Lower leg skin (tissue), 4 donors: ENCODE results near the gene POT1. TPM values are rescaled to one million over a fixed set of nuclear protein-coding genes. Genes with fewer than 3 reads are reported as not detected.

Experiments used
- DNase-seq, 2 donors: peaks; one replicate each; pipeline ENCODE4 v3.0.0-alpha.2; 2019; ENCODE audit warnings: low spot score in 2 of 2
- H3K4me3 ChIP-seq: fragments of 200-600 bp; sonication (generic); 2 replicates; pipeline ENCODE4 v1.5.1; 2017; ENCODE audit warnings: mild to moderate bottlenecking, low read depth; ENCODE audit not compliant: poor library complexity, severe bottlenecking
- CTCF ChIP-seq, 3 donors: fragments of 450-650 bp; IDR thresholded peaks; one replicate each; pipeline ENCODE4 v1.5.1; 2016; ENCODE audit warnings: antibody characterized with exemption in 3 of 3, mild to moderate bottlenecking in 3 of 3, moderate library complexity in 2 of 3
- POLR2A ChIP-seq, 2 donors: fragments of 450-650 bp; IDR thresholded peaks; one replicate each; pipeline ENCODE4 v1.6.1; 2016 to 2017; ENCODE audit warnings: antibody characterized with exemption in 2 of 2, mild to moderate bottlenecking in 1 of 2, moderate library complexity in 1 of 2
- WGBS, 2 donors: methylation state at CpG; one replicate each; pipeline ENCODE4 v1.1.5; 2018; 5-methylcytosine and 5-hydroxymethylcytosine counted together
- intact Hi-C: fragments of 100-400 bp; cut with DNase I; formaldehyde crosslinking; loops from one replicate; pipeline ENCODE4 v1.15.0; 2023; ENCODE audit warnings: low total_unique reads
- total RNA-seq, 4 donors: library from RNA; depleted of rRNA; stranded (reverse); fragments of >200 nt; gene quantifications; one replicate each; pipeline ENCODE4 v1.1.0, GENCODE V29; 2016

The POT1 gene
- total RNA-seq, 4 donors from 2014 or later: 13.9 to 17.8 (median 14.9) TPM

- intact Hi-C loops: no loop called here
- TF ChIP-seq CTCF (IDR thresholded peaks at IDR 0.05) (no peak), POLR2A (IDR thresholded peaks at IDR 0.05) (no peak)
- no peak overlapping the region for H3K4me3 ChIP-seq
- DNase-seq: no peak
Measured at GRCh38 chr7:124908259-124908658, 21.4 kb downstream of the POT1 start.

GRCh38 chr7:124907490-124907889 lies 22.1 kb downstream of the POT1 start:
- WGBS, 2 donors: 77 to 85% methylated on average over 1 of the region's 1 CpG
- no peak for DNase-seq
- intact Hi-C loops: no loop called here
- no peak overlapping the region for H3K4me3 ChIP-seq
- TF ChIP-seq POLR2A (IDR thresholded peaks at IDR 0.05): no peak
- no peak for TF ChIP-seq CTCF (IDR thresholded peaks at IDR 0.05)

GRCh38 chr7:124898531-124898930 lies 31.1 kb downstream of the POT1 start:
- H3K4me3 ChIP-seq: no peak overlapping the region
- intact Hi-C loops: no loop called here
- WGBS, 2 donors: 90 to 96% methylated on average over 1 of the region's 1 CpG
- no peak for TF ChIP-seq POLR2A (IDR thresholded peaks at IDR 0.05)
- no peak for TF ChIP-seq CTCF (IDR thresholded peaks at IDR 0.05)
- no peak for DNase-seq

GRCh38 chr7:124896001-124896400 lies 33.6 kb downstream of the POT1 start:
- WGBS, 2 donors: 96 to 99% methylated on average over 3 of the region's 3 CpGs
- H3K4me3 ChIP-seq: no peak overlapping the region
- TF ChIP-seq POLR2A (IDR thresholded peaks at IDR 0.05) (no peak), CTCF (IDR thresholded peaks at IDR 0.05) (no peak)
- no peak for DNase-seq
- intact Hi-C loops: no loop called here

- no peak for DNase-seq
- intact Hi-C loops: no loop called here
- 91 to 92% methylated on average over 1 of the region's 1 CpG for WGBS, 2 donors
- no peak overlapping the region for H3K4me3 ChIP-seq
- TF ChIP-seq CTCF (IDR thresholded peaks at IDR 0.05) (no peak), POLR2A (IDR thresholded peaks at IDR 0.05) (no peak)
Measured at GRCh38 chr7:124893140-124893827, 36.3 kb downstream of the POT1 start.

- intact Hi-C loops: no loop called here
- DNase-seq: no peak
- TF ChIP-seq CTCF (IDR thresholded peaks at IDR 0.05): no peak
- no peak for TF ChIP-seq POLR2A (IDR thresholded peaks at IDR 0.05)
- 95 to 98% methylated on average over 3 of the region's 3 CpGs for WGBS, 2 donors
- no peak overlapping the region for H3K4me3 ChIP-seq
Measured at GRCh38 chr7:124887247-124887646, 42.4 kb downstream of the POT1 start.
